SK-N-MC (cell line): ENCODE results near the gene ATXN1.

Experiments used
- EZH2 ChIP-seq: fragments of 200-600 bp; sonication (generic); IDR thresholded peaks from one replicate; pipeline ENCODE4 v1.6.1; 2017; ENCODE audit warnings: antibody characterized with exemption
- POLR2AphosphoS5 ChIP-seq: IDR thresholded peaks from 2 replicates; pipeline ENCODE4 v1.6.1; 2012; ENCODE audit warnings: mild to moderate bottlenecking, low read depth, low read length, borderline replicate concordance

- no peak for TF ChIP-seq POLR2AphosphoS5
- TF ChIP-seq EZH2: no peak
Observed at GRCh38 chr6:16518265-16518664, 243.0 kb downstream of the ATXN1 start.
